ENCODE results near the gene AMIGO3.

Gene AMIGO3

DNA sequence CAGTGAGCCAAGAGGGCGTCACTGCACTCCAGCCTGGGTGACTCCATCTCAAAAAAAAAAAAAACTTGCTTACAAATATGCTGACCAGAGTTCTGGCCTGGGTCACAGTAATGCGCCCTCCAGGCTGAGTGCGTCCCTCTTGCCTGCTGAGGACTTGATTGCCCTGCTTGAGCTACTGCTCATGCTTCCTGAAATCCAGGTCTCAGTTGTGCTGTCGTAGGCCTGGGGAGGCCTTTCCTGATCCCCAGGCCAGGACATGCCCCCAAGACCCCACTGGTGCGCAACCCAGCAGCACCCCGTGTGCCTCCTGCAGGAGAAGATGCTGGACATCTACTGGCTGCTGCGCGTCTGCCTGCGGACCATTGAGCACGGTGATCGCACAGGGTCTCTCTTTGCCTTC, 7.3 kb downstream of the AMIGO3 start:
- Histone ChIP-seq H3K27ac (replicated peaks) (no peak overlapping the region), H3K27me3 (ENCODE audit: insufficient read depth, poor library complexity, severe bottlenecking) (no peaks in the 10 kb centered on the region), H3K4me3 (replicated peaks; ENCODE audit: insufficient read depth, low read length) (no peak overlapping the region)
- TF ChIP-seq CTCF (IDR thresholded peaks at IDR 0.05; ENCODE audit: insufficient read depth, low read length) (no peak), POLR2AphosphoS5 (IDR thresholded peaks at IDR 0.05; ENCODE audit: low read depth) (no peak), SPI1 (IDR thresholded peaks at IDR 0.05; ENCODE audit: borderline replicate concordance, low read depth) (no peak), GABPA (IDR thresholded peaks at IDR 0.05; ENCODE audit: low read depth) (no peak), REST (IDR thresholded peaks at IDR 0.05; ENCODE audit: insufficient replicate concordance, low read depth) (no peak)
- no peak for DNase-seq (ENCODE audit: low read depth in 1 of 2, low spot score in 1 of 2)

- Histone ChIP-seq H3K27me3 (ENCODE audit: insufficient read depth, poor library complexity, severe bottlenecking) (no peaks in the 10 kb centered on the region), H3K27ac (replicated peaks) (no peak overlapping the region), H3K4me3 (replicated peaks; ENCODE audit: insufficient read depth, low read length) (no peak overlapping the region)
- DNase-seq (ENCODE audit: low read depth in 1 of 2, low spot score in 1 of 2): no peak
- TF ChIP-seq REST (IDR thresholded peaks at IDR 0.05; ENCODE audit: insufficient replicate concordance, low read depth) (no peak), GABPA (IDR thresholded peaks at IDR 0.05; ENCODE audit: low read depth) (no peak), SPI1 (IDR thresholded peaks at IDR 0.05; ENCODE audit: borderline replicate concordance, low read depth) (no peak), CTCF (IDR thresholded peaks at IDR 0.05; ENCODE audit: insufficient read depth, low read length) (no peak), POLR2AphosphoS5 (IDR thresholded peaks at IDR 0.05; ENCODE audit: low read depth) (no peak)
Observed at GRCh38 chr3:49711489-49711888, 8.0 kb downstream of the AMIGO3 start.

GRCh38 chr3:49709852-49710251, 9.6 kb downstream of the AMIGO3 start:
- TF ChIP-seq SPI1 (IDR thresholded peaks at IDR 0.05; ENCODE audit: borderline replicate concordance, low read depth) (no peak), REST (IDR thresholded peaks at IDR 0.05; ENCODE audit: insufficient replicate concordance, low read depth) (no peak), POLR2AphosphoS5 (IDR thresholded peaks at IDR 0.05; ENCODE audit: low read depth) (no peak), GABPA (IDR thresholded peaks at IDR 0.05; ENCODE audit: low read depth) (no peak), CTCF (IDR thresholded peaks at IDR 0.05; ENCODE audit: insufficient read depth, low read length) (no peak)
- no peaks in the 10 kb centered on the region for H3K27me3 ChIP-seq (ENCODE audit: insufficient read depth, poor library complexity, severe bottlenecking)
- no peak overlapping the region for H3K4me3 ChIP-seq (replicated peaks; ENCODE audit: insufficient read depth, low read length)
- no peak for DNase-seq (ENCODE audit: low read depth in 1 of 2, low spot score in 1 of 2)
- H3K27ac ChIP-seq (replicated peaks): no peak overlapping the region

All from HL-60 (cell line).